Natural killer cell (primary cell): Measurements from ENCODE around the gene GPLD1. TPM values are rescaled to one million over a fixed set of nuclear protein-coding genes. Genes with fewer than 3 reads are reported as not detected.

Experiments
- ATAC-seq, 3 donors: fragments of 150-1000 bp in 2 of 3; fragments of 200-7000 bp in 1 of 3; cut with Tn5 transposase; 1 replicate in 1 of 3; 2 replicates in 2 of 3; pipeline ENCODE4 v1.10.0; 2021; ENCODE audit warnings: mild to moderate bottlenecking in 2 of 3, moderate library complexity in 2 of 3
- DNase-seq, 2 donors: peaks; one replicate each; pipeline versions ENCODE4 v3.0.0 to v3.0.0-alpha.2; 2013 to 2021; ENCODE audit warnings: mixed read lengths in 1 of 2
- H3K27ac ChIP-seq: one replicate; pipeline ENCODE4 v1.5.1; 2013; ENCODE audit warnings: mild to moderate bottlenecking, low read length
- H3K27me3 ChIP-seq: one replicate; pipeline ENCODE4 v1.6.1; 2013; ENCODE audit warnings: low read length; ENCODE audit not compliant: control insufficient read depth, insufficient read depth
- H3K36me3 ChIP-seq: one replicate; pipeline ENCODE4 v1.6.1; 2013; ENCODE audit warnings: low read length; ENCODE audit not compliant: control insufficient read depth, insufficient read depth
- H3K4me1 ChIP-seq: one replicate; pipeline ENCODE4 v1.6.1; 2013; ENCODE audit warnings: low read length; ENCODE audit not compliant: control insufficient read depth, insufficient read depth
- H3K4me3 ChIP-seq: one replicate; pipeline ENCODE4 v1.5.1; 2013; ENCODE audit warnings: low read length
- H3K9me3 ChIP-seq: one replicate; pipeline ENCODE4 v1.6.1; 2013; ENCODE audit warnings: low read length; ENCODE audit not compliant: control insufficient read depth, insufficient read depth
- H3K27ac Mint-ChIP-seq, 2 donors: one replicate each; pipeline ENCODE4 v1.8.0; 2022; ENCODE audit warnings: mild to moderate bottlenecking in 2 of 2, mixed read lengths in 2 of 2, moderate library complexity in 1 of 2
- H3K27me3 Mint-ChIP-seq, 2 donors: one replicate each; pipeline ENCODE4 v1.8.0; 2022; ENCODE audit warnings: low read depth in 2 of 2, mixed read lengths in 2 of 2
- H3K36me3 Mint-ChIP-seq: one replicate; pipeline ENCODE4 v1.8.0; 2022; ENCODE audit warnings: mixed read lengths
- H3K4me1 Mint-ChIP-seq, 2 donors: one replicate each; pipeline ENCODE4 v1.8.0; 2022; ENCODE audit warnings: mixed read lengths in 2 of 2
- H3K4me3 Mint-ChIP-seq: one replicate; pipeline ENCODE4 v1.8.0; 2022; ENCODE audit warnings: mild to moderate bottlenecking, moderate library complexity, mixed read lengths
- H3K9me3 Mint-ChIP-seq, 2 donors: one replicate each; pipeline ENCODE4 v1.8.0; 2022; ENCODE audit warnings: mixed read lengths in 2 of 2
- CTCF ChIP-seq: fragments of 200-600 bp; IDR thresholded peaks from one replicate; pipeline ENCODE4 v1.8.0; 2022; ENCODE audit warnings: antibody characterized with exemption
- WGBS: methylation state at CpG from one replicate; pipeline ENCODE4 v1.1.7; 2013; ENCODE audit warnings: missing lambda C conversion rate; ENCODE audit not compliant: insufficient coverage; 5-methylcytosine and 5-hydroxymethylcytosine counted together
- intact Hi-C: fragments of 100-400 bp; cut with micrococcal nuclease; formaldehyde crosslinking; loops from one replicate; pipeline ENCODE4 v1.14.2; 2022
- total RNA-seq, 4 donors: library from RNA; stranded (reverse); fragments of 120-200 nt in 1 of 4; gene quantifications; one replicate each; pipeline versions ENCODE4 v1.2.3 to v1.2.4, GENCODE V29; 2013 to 2022

GPLD1 gene
- total RNA-seq, 3 donors from 2014 or later (not counting 1 experiment from before 2014, with no cell fraction given): 0.86 to 1.3 (median 0.88) TPM

GRCh38 chr6:24460966-24461365, 28.4 kb downstream of the GPLD1 start:
- no peaks in the 10 kb centered on the region for H3K36me3 ChIP-seq
- Mint-ChIP-seq H3K27ac (no peak overlapping the region), H3K9me3 (no peaks in the 10 kb centered on the region), H3K4me1 (no peaks in the 10 kb centered on the region), H3K36me3 (no peaks in the 10 kb centered on the region), H3K4me3 (no peak overlapping the region), H3K27me3 (no peaks in the 10 kb centered on the region)
- no peaks in the 10 kb centered on the region for H3K27me3 ChIP-seq
- no peaks in the 10 kb centered on the region for H3K9me3 ChIP-seq
- H3K4me3 ChIP-seq: no peak overlapping the region
- intact Hi-C loops: no loop called here
- H3K4me1 ChIP-seq: no peaks in the 10 kb centered on the region
- 86% methylated on average over 4 of the region's 4 CpGs for WGBS
- no peak for TF ChIP-seq CTCF
- DNase-seq (no peak), ATAC-seq (no peak)
- no peak overlapping the region for H3K27ac ChIP-seq

- no peaks in the 10 kb centered on the region for H3K4me1 ChIP-seq
- no peak overlapping the region for H3K27ac ChIP-seq
- no peaks in the 10 kb centered on the region for H3K9me3 Mint-ChIP-seq
- H3K4me3 Mint-ChIP-seq: no peak overlapping the region
- TF ChIP-seq CTCF: no peak
- no peaks in the 10 kb centered on the region for H3K36me3 Mint-ChIP-seq
- H3K4me3 ChIP-seq: no peak overlapping the region
- H3K27me3 ChIP-seq: no peaks in the 10 kb centered on the region
- ATAC-seq (no peak), DNase-seq (no peak)
- WGBS: 91% methylated on average over 2 of the region's 2 CpGs
- no peaks in the 10 kb centered on the region for H3K27me3 Mint-ChIP-seq
- H3K36me3 ChIP-seq: no peaks in the 10 kb centered on the region
- H3K27ac Mint-ChIP-seq: no peak overlapping the region
- H3K4me1 Mint-ChIP-seq: no peaks in the 10 kb centered on the region
- intact Hi-C loops: no loop called here
- no peaks in the 10 kb centered on the region for H3K9me3 ChIP-seq
Measured at GRCh38 chr6:24458941-24459340, 30.4 kb downstream of the GPLD1 start.

GRCh38 chr6:24458134-24458533, 31.2 kb downstream of the GPLD1 start:
- DNase-seq: no peak
- WGBS: 69% methylated on average over 4 of the region's 4 CpGs
- H3K27me3 Mint-ChIP-seq: no peaks in the 10 kb centered on the region
- Histone ChIP-seq H3K9me3 (no peaks in the 10 kb centered on the region), H3K36me3 (no peaks in the 10 kb centered on the region), H3K4me3 (no peak overlapping the region), H3K4me1 (no peaks in the 10 kb centered on the region), H3K27ac (no peak overlapping the region), H3K27me3 (no peaks in the 10 kb centered on the region)
- intact Hi-C loops: no loop called here
- no peaks in the 10 kb centered on the region for H3K36me3 Mint-ChIP-seq
- H3K4me1 Mint-ChIP-seq: no peaks in the 10 kb centered on the region
- ATAC-seq: no peak
- TF ChIP-seq CTCF: no peak
- H3K27ac Mint-ChIP-seq: no peak overlapping the region
- H3K9me3 Mint-ChIP-seq: no peaks in the 10 kb centered on the region
- H3K4me3 Mint-ChIP-seq: no peak overlapping the region

GRCh38 chr6:24455061-24455460, 34.3 kb downstream of the GPLD1 start:
- Histone ChIP-seq H3K4me1 (no peaks in the 10 kb centered on the region), H3K9me3 (no peaks in the 10 kb centered on the region), H3K27ac (no peak overlapping the region), H3K4me3 (no peak overlapping the region), H3K27me3 (no peaks in the 10 kb centered on the region), H3K36me3 (no peaks in the 10 kb centered on the region)
- no peak for TF ChIP-seq CTCF
- DNase-seq: no peak
- no peak overlapping the region for H3K4me3 Mint-ChIP-seq
- no peaks in the 10 kb centered on the region for H3K27me3 Mint-ChIP-seq
- no peaks in the 10 kb centered on the region for H3K9me3 Mint-ChIP-seq
- no peaks in the 10 kb centered on the region for H3K36me3 Mint-ChIP-seq
- intact Hi-C loops: no loop called here
- no peak overlapping the region for H3K27ac Mint-ChIP-seq
- H3K4me1 Mint-ChIP-seq: no peaks in the 10 kb centered on the region
- no peak for ATAC-seq
- WGBS: 94% methylated on average over 4 of the region's 4 CpGs
